Measurements from ENCODE around the gene NT5C.
"Not testable (repeated sequence)": the region's sequence is repeated elsewhere in the genome, so short reads cannot be mapped to it uniquely, and the experiment has no call there.

Gene NT5C

DNA sequence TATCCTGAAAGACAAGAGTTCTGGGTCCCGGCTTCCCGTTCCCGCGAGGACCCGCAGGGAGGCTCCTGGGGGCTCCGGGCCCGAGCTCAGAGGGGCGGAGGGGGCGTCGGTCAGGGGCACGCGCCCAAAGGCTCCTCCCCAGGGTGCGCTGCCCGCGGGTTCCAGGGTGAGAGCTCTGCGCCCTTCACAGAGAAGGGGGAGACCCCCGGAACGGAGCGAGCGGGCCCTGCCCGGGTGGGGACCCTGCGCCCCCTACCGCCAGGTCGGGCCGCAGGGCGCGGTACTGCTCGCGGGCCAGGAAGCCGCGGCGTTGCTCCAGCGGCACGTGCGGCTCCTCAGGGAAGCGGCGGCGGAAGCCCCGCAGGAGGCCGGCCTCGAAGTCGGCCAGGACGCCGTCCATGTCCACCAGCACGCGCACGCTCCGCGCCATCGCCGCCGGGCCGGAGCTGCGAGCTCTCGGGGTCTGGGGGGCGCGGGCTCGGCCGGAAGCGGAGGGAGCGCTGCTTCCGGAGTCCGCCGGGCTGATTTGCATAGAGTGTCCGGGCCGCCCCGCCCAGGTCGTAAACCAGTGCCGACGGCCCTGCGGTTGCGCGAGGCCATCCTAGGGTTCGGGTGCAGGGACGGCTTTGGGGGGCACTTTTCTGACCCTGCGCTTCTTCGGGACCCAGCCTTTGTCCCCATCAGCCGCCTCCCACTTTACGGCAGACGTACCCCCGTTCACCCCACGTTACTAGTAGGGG lies at the start of gene NT5C:
Gene NT5C, minus strand, starts transcription at position 465 of the 740 bp plus-strand sequence. Its CDS starts 35 bp downstream, at position 430.
- peak; percentile 74 for DNase-seq (ENCODE audit: low read depth)

DNA sequence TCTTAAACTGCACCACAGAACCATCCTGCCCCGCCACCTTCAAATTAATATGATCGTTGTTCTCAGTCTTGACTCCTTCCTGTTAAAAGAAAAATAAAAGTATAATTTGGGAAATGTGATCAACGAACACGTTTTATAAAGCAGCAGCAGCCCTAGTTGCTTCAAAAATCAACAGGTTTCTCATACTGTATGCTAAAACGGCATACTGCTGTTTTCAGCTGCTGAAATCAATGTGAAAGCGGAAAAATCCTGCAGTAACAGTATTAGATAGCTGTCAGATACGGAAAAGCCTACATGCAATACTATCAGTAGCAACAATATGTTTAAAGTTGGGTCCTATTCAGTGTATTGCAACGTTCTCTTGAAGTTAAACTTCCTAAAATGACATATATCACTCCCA lies 49.6 kb upstream of the NT5C start:
- DNase-seq (ENCODE audit: low read depth), result peak; percentile 1

DNA sequence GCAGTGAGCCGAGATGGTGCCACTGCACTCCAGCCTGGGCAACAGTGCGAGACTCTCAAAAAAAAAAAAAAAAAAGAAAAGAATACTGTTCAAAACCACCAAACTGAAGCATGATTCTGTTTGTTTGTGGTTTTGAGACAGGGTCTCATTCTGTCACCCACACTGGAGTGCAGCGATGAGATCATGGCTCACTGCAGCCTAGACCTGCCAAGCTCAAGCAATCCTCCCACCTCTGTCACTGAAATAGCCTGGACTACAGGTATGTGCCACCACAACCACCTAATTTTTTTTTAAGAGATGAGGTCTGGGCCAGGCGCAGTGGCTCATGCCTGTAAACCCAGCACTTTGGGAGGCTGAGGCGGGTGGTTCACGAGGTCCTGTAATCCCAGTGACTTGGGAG lies 46.9 kb upstream of the NT5C start:
- DNase-seq (ENCODE audit: low read depth), result no peak

DNA sequence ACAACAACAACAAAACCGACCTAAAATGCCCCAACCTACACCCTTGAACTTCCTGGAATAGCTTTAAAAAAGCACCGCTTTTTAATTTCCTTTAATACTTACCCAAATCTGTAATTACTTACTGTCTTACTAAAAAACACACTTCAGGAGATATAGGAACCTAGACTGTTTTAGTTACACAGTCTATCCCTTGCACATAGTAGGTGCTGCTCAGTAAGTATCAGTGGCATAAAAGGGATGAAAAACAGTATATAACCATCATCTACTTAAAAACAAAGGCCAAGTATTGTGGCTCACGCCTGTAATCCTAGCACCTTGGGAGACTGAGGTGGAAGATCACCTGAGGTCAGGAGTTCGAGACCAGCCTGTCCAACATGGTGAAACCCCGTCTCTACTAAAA lies 45.1 kb upstream of the NT5C start:
- no peak for DNase-seq (ENCODE audit: low read depth)

- DNase-seq (ENCODE audit: low read depth), result no peak
Observed at GRCh38 chr17:75174996-75175395, 43.5 kb upstream of the NT5C start.

GRCh38 chr17:75173526-75173925 lies 42.0 kb upstream of the NT5C start:
- no peak for DNase-seq (ENCODE audit: low read depth)

GRCh38 chr17:75168998-75169397 lies 37.5 kb upstream of the NT5C start:
- DNase-seq (ENCODE audit: low read depth), result no peak

DNA sequence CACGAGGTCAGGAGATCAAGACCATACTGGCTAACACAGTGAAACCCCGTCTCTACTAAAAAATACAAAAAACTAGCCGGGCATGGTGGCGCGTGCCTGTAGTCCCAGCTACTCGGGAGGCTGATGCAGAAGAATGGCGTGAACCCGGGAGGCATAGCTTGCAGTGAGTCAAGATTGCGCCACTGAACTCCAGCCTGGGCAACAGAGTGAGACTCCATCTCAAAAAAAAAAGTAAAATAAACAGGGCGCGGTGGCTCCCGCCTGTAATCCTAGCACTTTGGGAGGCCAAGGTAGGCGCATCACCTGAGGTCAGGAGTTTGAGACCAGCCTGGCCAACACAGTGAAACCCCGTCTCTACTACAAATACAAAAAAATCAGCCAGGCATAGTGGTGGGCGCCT lies 33.1 kb upstream of the NT5C start:
- not testable (repeated sequence) for DNase-seq (ENCODE audit: low read depth)

DNA sequence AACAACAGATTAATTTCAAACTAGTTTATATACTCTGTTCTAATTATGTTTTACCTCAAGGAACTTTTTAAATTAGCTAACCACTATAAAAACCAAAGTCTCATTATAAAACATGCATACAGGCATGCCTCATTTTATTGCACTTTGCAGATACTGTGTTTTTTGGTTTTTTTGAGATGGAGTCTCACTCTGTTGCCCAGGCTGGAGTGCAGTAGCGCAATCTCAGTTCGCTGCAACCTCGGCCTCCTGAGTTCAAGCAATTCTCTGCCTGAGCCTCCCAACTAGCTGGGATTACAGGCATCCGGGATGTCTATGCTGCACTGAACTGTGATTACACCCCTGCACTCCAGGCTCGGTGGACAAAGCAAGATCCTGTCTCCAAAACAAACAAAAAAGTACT lies 31.5 kb upstream of the NT5C start:
- DNase-seq (ENCODE audit: low read depth), result no peak

DNA sequence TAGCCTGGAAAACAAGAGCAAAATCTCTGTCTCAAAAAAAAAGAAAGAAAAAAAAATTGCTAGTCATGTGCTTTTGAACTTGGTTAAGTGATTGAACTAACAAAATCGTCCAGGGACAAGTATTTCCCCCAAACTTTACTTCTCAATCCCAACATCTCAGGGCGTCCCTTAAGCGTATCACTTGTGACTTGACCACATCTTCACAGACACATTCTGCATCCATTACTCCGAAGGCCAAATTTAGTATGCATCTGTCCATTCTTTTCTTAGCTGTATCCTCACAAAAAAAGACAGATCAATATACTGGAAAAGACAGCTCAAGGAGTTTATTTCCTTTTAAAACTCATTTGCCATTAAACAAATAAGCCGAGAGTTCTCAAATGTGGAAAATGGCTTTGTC lies 28.7 kb upstream of the NT5C start:
- DNase-seq (ENCODE audit: low read depth), result no peak

GRCh38 chr17:75159196-75160031 lies 27.9 kb upstream of the NT5C start:
- DNase-seq (ENCODE audit: low read depth), result peak; percentile 78

GRCh38 chr17:75158480-75158879 lies 26.9 kb upstream of the NT5C start:
- DNase-seq (ENCODE audit: low read depth), result peak; percentile 45

- no peak for DNase-seq (ENCODE audit: low read depth)
Observed at GRCh38 chr17:75155191-75155601, 23.7 kb upstream of the NT5C start.

DNA sequence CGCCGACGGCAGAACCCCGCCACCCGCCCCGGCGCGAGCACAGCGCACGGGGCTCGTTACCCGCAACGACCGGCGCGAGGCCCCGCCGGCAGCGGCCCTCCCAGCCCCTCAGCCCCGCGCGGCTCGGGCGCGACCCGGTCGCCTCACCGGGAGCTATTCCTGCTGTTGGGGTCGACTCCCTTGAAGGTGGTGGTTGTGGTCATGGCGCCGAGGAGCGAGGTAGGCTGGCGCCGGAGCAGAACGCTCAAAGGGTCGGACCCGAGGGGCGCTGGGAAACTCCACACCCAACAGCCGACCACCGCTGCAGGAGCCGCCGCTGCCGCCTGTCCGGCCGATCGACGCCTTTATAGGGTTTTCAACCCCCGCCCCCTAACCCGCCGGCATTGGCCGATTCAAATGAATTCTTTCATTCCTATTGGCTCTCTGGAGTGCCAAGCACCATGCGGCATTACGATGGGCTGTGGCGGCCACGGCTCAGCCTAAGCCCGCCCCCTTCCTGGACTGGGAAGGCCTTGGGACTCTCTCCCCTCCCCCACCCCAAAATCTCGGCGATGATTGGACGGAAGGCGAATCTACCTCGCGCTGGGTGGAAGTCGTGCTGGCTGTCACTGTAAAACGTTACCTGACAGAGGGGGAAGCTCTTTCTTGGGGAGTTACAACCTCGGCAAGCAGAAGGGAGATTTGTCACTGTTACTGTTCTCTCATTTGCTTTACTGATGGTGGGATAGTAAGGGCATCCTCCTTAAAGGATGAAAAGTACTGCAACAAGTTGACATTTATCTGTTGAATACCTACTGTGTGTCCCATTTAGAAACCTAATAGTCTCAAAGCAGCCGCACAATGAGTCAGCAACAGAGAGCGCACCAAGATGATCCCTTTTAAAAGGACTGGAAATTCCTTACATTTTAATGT lies 22.9 kb upstream of the NT5C start, which contains the start of gene JPT1:
Gene JPT1, minus strand, starts transcription at position 318 of the 912 bp plus-strand sequence. Its CDS starts 115 bp downstream, at position 203.
- peak; percentile 99 for DNase-seq (ENCODE audit: low read depth)

DNA sequence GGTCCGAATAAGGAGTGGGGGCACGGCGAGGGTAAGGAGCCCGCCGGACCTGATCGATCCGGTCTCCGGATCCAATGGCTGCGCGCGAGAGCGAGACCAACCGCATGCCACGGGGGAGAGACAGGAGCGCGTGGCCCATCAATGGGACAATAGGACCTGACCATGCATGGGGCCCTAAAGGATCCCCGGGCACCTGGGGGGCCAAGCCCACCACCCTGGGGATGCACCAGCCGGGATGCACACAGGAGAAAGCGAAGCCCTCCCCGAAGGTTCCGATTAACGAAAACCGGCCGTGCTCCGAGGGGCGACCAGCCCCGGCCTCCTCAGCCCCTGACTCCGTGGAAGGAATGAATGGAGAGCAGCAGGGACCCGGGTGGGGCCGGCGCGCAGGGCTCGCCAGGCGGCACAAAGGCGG lies 22.2 kb upstream of the NT5C start:
- DNase-seq (ENCODE audit: low read depth), result no peak

DNA sequence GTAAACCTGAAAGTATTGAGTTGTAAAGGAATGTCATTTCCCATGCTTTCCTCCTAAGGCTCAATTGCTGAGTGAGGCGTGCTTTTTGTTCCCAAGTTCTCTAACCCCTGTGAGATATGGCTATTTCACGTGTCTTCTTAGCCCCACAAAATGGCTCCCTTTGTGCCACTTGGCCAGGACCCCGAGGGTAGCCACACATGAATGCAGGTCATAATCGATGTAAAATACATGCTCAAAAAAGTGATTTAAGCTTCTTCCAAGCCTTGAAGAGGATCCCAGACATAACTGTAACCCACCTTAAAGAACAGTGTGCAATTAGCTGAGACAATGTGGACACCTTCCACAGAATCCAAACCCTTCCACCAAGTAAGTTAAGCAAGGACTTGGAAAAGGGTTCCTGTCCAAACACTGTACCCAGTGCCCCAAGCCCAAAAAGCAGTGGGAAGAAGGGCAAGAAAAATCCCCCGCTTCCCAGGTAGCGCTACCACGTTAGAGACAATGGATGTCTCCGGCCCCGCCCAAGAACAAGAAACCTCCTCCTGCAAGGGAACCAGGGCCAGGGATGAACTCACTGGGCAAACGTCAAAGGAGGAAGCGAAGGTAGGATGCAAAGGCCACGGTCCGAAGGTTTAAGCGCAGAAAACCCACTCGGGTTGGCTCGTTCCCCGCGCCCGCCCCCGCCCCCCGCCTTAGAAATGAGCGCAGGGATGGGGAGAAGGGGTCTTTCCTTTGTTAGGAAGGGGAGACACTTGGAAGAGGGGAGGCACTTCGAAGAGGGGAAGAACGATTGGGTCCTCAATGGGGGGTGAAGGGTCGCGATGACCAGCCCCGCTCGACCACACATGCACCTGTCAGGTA lies 21.6 kb upstream of the NT5C start:
- DNase-seq (ENCODE audit: low read depth), result peak; percentile 44

- no peak for DNase-seq (ENCODE audit: low read depth)
Observed at GRCh38 chr17:75152523-75152921, 21.0 kb upstream of the NT5C start.

DNA sequence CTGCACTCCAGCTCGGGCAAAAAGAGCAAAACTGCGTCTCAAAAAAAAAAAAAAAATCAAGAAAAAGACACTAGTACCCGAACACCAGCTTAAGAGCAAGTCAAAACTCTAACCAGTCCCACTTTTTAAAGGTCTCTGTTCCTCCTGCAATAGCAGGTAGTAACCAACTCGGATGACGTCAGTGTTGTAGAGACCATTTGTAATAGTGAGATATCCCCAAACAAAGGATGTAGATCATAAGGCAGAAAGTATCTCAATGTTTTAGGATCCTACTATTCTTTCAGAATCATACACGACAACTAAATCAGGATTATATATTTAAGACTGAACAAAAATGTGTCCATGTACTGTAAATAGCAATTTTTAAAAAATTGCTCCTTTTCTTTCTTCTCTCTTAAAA lies 20.4 kb upstream of the NT5C start:
- no peak for DNase-seq (ENCODE audit: low read depth)

- DNase-seq (ENCODE audit: low read depth), result no peak
Observed at GRCh38 chr17:75147878-75148546, 16.5 kb upstream of the NT5C start.

DNA sequence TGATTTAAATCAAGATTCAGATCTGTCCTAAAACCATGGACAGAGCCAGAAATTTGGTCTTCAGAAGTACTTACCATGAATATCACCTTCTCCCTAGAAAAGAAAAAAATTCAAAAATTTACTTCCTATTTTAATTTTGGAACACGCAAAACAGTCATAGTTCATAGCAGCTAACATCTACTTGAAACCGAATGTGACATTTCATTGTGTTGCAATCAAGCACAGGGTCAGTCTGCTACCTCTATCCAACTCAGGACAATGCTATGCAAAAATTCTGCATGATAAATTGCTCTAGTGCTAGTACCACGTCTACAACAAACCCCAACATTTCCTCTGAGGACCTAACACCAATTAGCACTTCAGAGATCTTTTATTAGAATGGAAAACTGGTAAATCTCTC lies 15.1 kb upstream of the NT5C start:
- peak; percentile 84 for DNase-seq (ENCODE audit: low read depth)

All from iris pigment epithelial cell (primary cell).